GM18870 (cell line): ENCODE data around the gene MSMB.
"Not testable (repeated sequence)": the region's sequence is repeated elsewhere in the genome, so short reads cannot be mapped to it uniquely, and the experiment has no call there.

ENCODE experiments used
- ATAC-seq: cut with Tn5 transposase; IDR thresholded peaks from one replicate; pipeline ENCODE4 v1.9.1; 2021; ENCODE audit warnings: moderate library complexity; ENCODE audit not compliant: unreplicated experiment

MSMB gene

GRCh38 chr10:46070749-46071148, 24.7 kb upstream of the MSMB start:
- no peak for ATAC-seq

- ATAC-seq = no peak
These were observed 23.8 kb upstream of the MSMB start for GRCh38 chr10:46069771-46070463.

- no peak for ATAC-seq
These were observed 22.8 kb upstream of the MSMB start for GRCh38 chr10:46068905-46069304.

GRCh38 chr10:46068117-46068516, 22.0 kb upstream of the MSMB start:
- no peak for ATAC-seq

- no peak for ATAC-seq
These were observed 18.3 kb upstream of the MSMB start for GRCh38 chr10:46064269-46064817.

- no peak for ATAC-seq
These were observed 16.8 kb upstream of the MSMB start for GRCh38 chr10:46062723-46063428.

GRCh38 chr10:46060706-46061105, 14.6 kb upstream of the MSMB start:
- ATAC-seq = no peak

- not testable (repeated sequence) for ATAC-seq
These were observed 11.9 kb upstream of the MSMB start for GRCh38 chr10:46057927-46058326.

GRCh38 chr10:46057038-46057437, 11.0 kb upstream of the MSMB start:
- ATAC-seq = no peak

- no peak for ATAC-seq
These were observed 9.7 kb upstream of the MSMB start for GRCh38 chr10:46055771-46056170.

GRCh38 chr10:46053534-46054434, 7.7 kb upstream of the MSMB start:
- no peak for ATAC-seq

- no peak for ATAC-seq
These were observed 6.8 kb upstream of the MSMB start for GRCh38 chr10:46052791-46053375.

- no peak for ATAC-seq
These were observed 6.2 kb upstream of the MSMB start for GRCh38 chr10:46052057-46052790.

GRCh38 chr10:46050941-46051623, 5.0 kb upstream of the MSMB start:
- ATAC-seq = no peak

GRCh38 chr10:46049497-46049831, 3.4 kb upstream of the MSMB start:
- not testable (repeated sequence) for ATAC-seq

GRCh38 chr10:46048152-46048551, 2.1 kb upstream of the MSMB start:
- ATAC-seq = no peak

- no peak for ATAC-seq
These were observed 3.5 kb downstream of the MSMB start for GRCh38 chr10:46042527-46042926.

GRCh38 chr10:46040004-46040403, 6.1 kb downstream of the MSMB start:
- ATAC-seq = no peak

- no peak for ATAC-seq
These were observed 8.8 kb downstream of the MSMB start for GRCh38 chr10:46037107-46037825.
